ENCODE data around the gene ACOX3.
A peak's percentile ranks its signal among the peaks of the same experiment; 100 is the strongest.

The ACOX3 gene

DNA sequence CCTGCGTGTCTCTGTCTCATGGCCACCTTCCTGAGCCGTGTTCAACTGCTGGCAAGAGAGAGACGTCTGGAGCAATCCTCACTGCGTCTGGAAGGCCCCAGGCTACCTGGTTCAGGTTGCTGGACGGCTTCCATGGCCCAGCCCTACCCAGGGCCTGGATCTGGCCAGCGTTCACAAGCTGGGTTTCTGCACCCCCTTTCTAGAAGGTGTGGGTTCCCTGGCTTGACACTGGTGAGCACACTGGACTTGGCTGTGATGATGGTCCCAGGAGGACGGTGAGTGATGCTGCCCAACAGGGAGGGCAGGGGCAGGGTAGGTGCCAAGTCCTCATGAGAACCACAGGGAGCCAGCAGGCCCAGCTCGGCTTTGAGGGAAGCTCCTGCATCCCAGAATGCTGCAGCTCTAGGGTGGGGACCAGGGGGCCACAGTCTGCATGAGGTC lies 107.6 kb downstream of the ACOX3 start:
- DNase-seq = no peak

DNA sequence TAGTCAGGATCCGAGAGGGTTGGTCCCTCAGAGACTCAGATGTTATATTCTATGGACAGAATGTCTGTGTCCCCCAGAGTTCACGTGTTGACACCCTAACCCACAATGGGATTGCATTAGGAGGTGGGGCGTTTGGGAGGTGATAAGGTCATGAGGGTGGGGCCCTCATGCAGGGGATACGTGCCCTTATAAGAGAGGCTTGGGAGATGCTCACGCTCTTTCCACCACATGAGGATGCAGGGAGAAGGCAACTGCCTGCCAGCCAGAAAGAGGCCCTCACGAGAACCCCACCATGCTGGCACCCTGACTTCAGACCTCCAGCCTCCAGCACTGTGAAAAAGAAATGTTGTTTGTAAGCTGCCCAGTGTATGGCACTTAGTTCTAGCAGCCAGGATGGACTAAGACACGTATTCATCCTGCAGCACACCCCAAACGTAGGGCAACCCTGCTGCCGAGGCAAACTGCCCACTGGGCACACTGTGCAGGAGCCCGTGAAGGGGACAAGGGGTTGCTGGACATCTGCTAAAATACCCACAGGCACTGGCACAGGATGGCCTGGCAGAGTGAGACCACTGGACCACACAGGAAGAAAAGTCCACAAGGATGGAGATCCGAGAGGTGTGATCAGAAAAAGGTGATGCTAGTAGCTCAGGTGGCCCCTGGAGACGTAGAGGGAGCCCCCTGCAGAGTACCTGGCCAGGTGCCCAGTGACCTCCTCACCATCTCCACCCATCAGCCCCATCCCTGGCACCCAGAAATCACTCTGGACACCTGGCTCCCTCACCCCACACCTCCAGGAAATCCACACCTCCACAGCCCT lies 108.3 kb downstream of the ACOX3 start:
- no peak for DNase-seq

DNA sequence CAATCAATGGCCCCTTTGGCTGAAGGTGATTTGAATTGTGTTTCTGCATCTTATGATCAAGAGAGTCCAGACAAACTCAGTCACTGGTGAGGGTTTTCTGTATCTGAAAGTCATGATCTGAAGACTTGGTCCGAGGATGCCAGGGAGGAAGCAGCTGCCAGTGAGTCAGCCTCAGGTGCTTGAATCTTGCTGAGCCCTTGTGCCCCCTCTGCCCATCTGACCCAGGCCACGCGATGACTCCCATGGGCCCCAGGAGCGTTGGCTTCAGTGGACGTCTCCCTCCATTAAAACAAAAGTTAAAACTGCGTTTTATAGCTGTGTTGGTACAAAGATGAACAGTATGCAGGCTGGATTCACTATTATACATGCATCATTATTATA lies 109.0 kb downstream of the ACOX3 start:
- DNase-seq = no peak

DNA sequence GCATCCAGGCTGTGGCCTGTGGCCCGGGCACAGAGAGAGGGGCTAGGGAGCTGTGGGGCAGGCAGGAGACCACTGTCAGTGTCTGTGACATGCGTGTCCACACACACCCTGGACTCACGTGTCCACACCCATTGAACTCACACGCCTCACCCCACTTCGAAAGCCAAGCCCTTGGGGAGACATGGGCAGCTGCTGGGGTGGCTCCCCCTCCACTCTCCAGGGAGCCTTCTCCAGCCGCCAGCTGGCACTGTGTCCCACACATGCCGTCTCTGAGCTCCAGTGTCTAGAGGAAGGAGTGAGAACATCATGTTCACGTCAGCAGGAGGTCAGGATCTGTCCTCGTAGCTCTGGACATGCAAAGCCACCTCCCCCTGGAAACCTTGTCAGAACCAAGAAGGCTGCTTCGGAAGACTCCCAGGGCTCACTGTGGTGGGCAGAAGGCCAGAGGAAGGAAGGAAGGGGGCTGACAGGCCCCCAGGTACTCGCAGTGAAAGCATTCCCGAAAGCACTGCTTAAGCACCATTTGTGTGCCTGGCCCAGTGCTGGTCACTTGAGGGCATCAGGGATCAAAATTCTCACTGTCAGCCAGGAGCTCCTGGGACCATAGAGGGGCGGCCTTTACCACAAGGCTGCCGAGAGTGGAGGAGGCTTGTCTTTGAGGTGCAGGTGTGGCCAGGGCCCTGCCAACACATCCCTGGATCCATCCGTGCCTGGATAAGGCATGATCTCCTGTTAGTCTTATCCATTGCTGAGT lies 109.5 kb downstream of the ACOX3 start:
- DNase-seq = no peak

DNA sequence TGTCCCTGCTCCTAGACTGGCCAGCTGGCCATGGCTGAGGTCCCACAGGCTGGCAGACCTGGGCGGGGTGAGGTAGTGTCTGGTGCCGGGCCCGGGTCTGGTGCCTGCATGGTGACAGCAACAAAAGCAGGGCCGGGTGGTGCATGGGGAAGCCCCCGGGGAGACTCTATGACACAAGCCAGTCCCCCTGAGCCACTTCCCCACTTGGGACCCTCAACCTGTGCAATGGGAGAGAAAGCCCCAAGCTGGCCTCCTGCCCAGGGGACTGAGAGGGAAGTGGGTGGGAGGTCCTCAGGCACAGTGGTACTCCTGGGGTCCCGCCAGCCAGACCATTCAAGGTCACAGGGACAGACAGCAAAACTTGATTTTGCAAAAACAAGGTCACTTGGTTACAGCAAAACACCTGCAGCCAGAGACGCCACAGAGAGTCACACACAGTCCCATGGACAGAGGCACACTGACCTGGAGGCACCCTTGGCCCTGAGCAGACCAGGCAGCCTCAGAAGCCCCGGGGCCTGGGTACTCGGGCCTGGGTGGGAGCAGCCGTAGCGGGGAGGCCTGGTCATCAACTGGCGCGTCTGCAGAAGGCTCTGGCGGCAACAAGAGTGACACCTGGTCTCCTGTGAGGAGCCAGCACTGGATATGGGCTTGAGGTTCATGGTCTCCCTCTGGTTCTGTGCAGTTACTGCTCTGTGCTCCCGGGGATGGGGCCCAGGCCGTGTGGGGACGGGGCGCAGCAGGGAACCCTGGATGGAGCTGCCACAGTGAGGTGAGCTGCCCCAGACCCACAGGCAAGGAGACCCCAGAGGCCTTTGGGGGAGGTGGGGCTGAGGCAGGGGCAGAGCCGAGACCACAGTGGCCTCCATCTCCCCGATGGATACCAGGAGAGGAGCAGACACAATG lies 110.4 kb downstream of the ACOX3 start:
- DNase-seq = no peak

DNA sequence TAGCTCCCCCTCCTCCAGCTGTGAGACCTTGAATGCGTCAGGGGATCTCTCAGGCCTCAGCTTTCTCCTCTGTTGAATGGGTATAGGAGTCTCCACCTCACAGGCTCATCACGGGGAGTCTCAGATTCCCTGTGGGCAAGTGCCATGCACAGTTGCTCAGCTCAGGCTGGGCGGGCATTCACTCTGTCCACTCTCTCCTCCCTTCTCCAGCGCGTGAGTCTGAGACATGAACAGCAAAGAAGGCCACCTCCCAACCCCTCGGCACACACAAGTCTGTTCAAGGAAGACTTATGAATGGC lies 111.0 kb downstream of the ACOX3 start:
- DNase-seq = no peak

DNA sequence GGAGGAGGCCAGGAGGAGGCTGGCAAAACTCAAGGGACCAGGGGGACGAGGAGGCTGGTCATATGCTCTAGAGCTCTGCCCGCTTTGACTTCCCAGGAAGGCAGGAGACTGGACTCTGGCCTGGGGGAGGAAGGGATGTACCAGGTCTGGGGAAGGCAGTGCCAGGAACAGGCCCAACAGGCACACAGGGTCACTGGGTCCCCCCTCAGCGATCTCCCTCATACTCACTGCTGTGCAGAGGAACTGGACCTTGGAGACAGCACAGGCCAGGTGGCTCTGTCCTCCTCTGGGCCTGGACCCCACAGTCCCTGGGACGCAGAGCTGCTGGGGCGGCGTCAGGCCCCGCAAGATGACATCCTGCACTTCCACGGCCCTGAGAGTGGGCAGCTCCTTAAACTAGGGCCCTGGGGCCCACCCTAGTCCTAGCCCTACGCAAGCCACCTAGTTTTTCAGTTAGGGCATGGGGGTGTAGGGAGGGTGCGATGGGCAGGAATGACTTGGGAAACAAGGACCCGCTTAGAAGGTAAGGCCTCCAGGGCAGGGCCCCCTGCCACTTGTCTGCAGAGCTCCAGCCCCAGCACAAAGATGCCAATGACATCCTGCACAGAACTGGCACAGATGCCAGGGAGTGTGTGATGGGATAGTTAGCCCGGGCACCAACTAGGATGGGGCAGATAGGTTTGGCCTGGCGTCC lies 111.5 kb downstream of the ACOX3 start:
- DNase-seq = no peak

DNA sequence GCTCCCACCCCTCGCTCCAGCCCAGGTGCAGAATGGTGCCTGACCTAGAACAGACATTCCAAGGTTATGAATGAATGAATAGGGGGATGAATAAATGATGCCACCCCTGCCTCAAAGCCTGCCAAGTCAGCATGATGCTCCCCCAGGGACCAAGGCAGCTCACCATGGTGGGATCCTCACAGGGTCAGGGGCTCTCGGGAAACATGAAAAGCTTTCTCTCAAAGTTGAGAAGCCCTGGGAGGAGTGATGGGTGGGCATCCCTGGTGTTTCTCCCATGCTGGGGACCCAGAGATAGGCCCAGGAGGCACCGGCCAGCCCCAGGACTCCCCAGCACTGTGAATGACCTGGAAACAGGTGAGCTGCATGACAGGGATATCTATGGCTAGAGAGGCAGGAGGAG lies 112.1 kb downstream of the ACOX3 start:
- DNase-seq = no peak

DNA sequence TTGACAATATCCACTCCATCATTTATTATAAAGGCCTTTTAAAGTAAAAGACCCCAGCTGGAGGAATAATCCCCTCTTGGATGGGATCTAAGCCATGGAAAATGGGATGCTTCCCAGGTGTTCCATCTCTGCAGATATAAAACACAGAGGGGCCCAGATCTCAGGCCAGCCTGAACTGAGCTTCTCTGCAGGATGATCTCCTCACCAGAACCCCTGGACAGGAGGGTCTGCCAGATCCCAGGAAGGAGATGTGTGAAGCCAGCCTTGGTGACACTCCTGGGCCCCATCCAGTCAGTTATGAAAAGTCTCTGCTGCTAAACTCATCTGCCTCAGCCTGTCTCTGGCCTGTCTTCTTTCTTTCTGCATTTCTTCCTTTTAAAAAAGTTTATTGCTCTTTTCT lies 114.3 kb downstream of the ACOX3 start:
- no peak for DNase-seq

DNA sequence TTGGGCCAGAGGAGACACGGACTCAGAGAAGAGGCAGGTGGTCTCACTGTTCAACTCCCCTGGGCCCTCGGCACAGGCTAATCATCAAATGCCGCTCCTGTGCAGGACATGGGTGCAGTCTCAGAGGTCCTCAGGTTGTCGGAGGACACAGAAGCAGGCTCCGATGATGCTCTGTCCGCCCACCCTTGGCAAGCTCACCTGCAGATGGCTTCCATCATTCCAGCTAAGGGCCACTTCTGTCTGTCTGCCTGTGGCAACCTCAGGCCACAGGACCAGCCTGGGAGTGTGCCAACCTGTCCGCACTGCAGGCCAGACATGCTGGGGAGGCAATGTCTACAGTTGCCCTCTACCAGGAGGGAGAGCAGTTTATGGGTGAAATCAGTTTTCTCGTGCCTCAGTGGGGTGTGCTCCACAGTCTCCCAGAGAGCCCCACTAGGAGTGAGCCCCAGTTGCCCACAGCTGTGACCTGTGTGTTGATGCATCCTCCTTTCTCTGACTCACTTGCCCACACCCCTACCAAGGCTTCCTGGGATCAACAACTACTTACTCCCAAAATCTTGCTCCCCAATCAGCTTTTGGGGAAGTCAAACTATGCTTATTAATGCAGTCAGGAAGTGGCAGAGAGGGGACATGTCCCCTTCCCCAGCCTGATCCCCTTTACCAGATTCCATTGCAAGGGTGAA lies 115.1 kb downstream of the ACOX3 start:
- DNase-seq = no peak

DNA sequence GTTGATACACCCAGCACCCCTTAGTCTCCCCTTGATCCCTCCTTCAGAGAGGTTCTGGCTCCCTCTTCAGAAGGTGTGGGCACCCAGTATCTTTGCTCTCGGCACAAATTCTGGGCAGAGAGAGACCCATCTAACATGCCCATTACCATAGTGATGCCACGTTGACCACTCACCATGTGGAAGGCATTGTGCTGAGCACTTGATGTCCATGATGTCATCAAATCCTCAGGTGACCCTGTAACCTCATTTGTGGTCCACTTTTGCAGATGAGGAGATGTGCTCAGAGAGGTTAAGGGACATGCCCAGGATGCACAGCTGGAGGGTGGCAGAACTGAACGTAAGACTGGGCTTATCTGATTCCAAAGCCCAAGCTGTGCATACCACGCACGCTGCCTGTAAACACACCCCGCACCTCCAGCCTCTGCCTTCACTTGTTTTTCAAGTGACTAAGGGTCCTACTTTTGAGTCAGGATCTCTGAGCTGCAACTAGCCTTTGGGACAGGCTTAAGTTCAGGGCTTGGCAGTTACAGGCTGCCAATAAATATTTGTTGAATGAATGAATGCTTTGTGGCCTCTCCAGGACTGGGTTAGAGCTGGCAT lies 115.8 kb downstream of the ACOX3 start:
- no peak for DNase-seq

DNA sequence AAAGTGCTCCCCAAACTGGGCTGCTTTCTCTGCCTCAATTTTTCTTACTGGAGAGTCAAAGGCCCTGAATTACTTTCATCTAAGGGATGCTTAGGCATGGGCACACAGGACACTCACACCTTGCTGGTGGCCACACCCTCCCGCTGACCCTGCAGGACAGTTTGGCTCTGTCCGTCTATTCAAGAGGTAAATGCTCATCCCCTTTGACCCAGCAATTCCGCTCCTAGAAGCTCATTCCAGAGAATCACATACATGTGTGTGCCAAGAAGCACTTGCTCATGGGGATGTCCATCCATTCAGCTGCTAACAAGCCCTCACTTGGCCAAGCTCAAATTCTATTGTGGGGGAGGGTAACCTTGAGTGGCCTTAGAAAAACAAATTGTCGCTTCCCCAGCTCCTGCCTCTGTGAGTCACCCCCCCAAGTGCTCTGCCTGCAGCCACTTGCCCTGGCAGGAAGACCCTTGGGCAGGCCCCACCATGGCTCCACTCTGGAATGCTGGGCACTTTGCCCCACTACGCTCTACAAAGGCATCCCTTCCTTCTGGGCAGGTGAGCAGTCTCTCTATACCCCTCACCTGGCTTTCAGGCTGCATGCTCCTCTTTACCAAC lies 116.5 kb downstream of the ACOX3 start:
- DNase-seq = no peak

DNA sequence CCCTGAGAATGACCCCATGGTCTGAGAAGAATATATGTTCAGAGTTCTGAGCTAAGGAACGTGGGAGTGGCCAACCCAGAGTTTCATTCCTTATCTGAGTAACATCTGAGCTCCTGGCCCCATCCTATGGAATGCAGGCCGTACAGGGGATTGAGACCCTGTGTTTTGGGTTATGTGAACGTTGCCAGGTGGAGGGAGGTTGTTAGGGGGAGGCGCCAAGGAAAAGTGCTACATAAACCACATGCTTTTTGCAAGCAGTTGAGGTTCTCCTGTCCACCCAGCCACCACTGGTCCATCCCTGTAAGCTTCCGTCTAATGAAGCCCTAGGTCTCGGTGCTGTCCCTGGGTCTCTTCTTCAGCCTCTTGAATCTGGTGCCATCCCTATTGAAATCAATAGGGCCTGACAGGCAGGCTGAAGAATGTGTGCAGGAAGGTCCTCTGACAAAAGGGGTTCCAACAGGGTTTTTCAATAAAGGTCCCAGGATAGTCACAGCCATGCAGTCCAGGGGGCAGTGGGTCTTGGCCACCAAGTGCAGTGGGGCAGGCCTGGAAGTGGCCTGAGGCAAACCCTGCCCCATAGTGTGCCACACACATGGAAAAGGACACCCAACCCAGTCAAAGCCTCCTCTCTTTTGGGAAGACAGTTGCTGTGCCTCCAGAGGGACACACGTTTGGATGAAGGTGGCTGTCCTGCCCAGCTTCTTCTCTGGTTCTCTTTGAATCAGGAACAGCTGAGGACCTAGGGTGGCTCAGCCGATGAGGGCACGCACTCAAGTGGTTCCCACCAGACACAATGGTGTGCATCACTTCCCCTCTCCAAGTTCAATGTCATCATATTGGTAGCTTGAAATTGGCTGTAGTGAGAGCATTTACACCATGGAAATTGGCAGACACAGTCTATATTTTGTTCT lies 117.5 kb downstream of the ACOX3 start:
- DNase-seq = no peak

DNA sequence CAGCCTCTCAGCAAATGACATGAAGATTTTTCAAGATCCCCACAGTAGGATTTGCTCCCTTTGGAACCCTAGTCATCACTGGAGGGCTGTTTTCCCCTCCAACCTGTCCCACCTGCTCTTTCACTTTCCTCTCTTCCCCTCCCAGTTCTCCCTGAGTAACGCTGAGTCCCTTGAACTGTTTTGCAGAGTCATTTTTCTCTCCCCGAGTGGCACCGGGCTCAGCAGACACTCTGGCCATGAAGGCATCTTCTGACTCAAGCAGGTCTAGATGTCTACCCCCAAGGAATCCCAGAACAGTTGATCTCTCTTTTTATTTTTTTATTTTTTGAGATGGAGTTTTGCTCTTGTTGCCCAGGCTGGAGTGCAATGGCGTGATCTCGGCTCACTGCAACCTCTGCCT lies 118.8 kb downstream of the ACOX3 start:
- DNase-seq = no peak

DNA sequence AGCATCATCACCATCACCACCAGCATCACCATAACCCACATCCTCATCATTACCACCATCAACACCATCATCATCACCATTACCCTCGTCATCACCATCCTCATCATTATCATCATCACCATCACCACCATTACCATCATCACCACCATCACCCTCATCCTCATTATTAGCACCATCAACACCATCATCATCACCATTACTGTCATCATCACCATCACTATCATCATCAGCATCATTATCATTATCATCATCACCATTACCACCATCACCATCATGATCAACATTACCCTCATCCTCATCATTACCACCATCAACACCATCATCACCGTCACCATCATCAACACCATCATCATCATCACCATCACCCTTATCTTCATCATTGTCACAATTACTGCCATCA lies 119.3 kb downstream of the ACOX3 start:
- DNase-seq = no peak

DNA sequence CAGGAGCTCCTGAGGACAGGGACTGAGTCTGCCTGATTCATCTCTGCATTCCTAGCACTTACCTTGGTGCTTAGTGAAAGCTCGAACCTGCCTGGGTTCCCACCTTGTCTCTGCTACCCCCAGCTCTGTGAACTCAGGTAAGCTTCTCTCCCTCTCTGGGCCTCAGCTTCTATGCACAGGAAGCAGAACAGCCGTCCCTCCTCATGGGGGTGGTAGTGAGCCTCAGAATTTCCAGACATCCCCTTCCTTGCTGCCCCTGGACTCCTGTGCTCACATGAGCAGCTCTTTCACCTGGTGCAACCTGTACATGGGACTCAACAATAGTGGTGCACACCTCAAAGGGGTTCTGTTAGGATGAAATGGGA lies 120.2 kb downstream of the ACOX3 start:
- DNase-seq = no peak

DNA sequence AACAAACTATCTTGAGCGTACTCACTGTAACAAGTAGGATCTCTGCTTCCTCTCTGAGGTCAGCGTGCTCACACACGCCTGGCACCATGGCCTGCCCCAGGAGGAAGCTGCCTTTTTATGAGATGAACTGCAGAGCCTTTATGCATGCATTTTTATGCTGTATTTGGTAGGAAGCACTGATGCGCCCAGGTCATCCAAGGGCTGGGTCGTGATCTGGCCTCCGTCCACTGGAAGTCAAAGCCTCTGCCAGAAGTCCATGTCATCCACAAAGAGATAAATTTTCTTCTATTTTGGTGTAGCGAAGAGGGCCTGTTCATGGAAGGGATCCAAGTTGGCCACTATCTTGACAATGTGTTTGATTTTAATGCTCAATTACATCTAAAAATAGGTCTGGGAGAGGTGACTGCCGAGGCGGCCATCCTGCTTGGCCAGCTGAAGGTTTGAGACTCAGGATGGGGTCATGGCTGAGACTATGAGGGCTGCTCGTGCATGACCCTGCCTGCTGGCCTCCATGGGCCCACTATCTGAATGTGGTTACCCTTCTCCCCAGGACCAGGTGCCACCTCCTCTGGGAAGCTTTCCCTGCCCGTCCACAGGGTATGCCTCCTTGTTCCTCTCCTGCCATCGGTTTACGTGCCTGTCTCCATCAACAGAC lies 120.7 kb downstream of the ACOX3 start:
- DNase-seq = no peak

DNA sequence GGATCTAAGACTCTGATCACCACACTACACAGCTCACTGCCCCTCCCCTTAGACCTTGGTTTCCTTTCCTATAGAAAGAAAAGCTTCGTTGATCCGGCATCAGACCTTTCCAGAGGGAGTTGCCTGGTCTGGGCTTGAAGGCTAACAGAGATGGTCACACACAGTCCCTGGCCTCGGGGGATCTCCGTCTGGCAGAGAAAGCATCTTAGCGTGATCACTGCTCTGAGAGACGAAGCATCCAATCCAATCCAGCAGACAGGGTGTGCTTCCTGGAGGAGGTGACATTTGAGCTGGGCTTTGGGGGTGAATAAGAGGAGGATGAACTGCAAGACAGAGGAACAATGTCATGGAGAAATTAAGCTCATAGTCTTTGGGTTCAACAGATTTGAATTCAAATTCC lies 121.5 kb downstream of the ACOX3 start:
- DNase-seq = peak; percentile 33

DNA sequence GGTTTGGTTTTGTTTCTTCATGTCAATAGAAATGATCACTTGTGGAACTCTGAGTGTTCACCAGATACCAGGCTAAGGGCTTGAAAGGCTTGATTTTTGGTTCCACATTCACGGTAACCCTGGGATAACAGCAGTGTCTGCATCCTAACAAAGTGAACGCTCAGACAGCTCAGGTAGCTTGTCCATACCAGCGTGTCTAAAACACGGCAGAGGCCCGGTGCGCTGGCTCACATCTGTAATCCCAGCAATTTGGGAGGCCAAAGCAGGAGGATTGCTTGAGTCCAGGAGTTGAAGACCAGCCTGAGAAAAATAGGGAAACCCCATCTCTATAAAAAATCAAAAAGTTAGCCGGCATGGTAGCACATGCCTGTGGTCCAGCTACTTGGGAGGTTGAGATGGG lies 122.0 kb downstream of the ACOX3 start:
- peak; percentile 26 for DNase-seq

DNA sequence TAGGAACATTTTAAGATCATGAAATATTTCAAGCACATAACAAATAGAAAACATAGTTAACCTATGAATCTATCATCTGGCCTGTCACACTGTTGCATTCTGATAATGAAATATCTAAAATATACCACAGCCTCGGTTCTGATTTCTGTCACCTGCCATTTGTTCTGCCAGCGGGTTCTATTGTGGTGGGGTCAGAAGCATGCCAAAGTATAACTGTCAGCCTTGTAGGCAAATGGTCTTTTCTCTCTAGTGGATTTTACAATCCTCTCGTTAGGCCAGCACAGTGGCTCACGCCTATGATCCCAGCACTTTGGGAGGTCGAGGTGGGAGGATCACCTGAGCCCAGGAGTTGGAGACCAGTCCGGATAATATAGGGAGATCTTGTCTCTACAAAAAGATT lies 123.0 kb downstream of the ACOX3 start:
- no peak for DNase-seq
